SHP77 treated with DMSO at 0.1 percent for 48 hours (cell line): Measurements from ENCODE around the gene ARSI.

ENCODE experiments used
- DNase-seq: peaks from one replicate; lab custom pipeline; 2025; lab: John Stamatoyannopoulos, UW

The ARSI gene

GRCh38 chr5:150307617-150308426, 5.1 kb upstream of the ARSI start:
- DNase-seq: no peak

GRCh38 chr5:150306775-150307174, 4.1 kb upstream of the ARSI start:
- DNase-seq: no peak

GRCh38 chr5:150305557-150305956, 2.9 kb upstream of the ARSI start:
- no peak for DNase-seq

- no peak for DNase-seq
Observed at GRCh38 chr5:150305095-150305494, 2.4 kb upstream of the ARSI start.

GRCh38 chr5:150304481-150305081, 1.9 kb upstream of the ARSI start:
- no peak for DNase-seq

- DNase-seq: no peak
Observed at GRCh38 chr5:150303660-150304386, 1.1 kb upstream of the ARSI start.

GRCh38 chr5:150303070-150303615, 438 bp upstream of the ARSI start:
- DNase-seq: no peak

GRCh38 chr5:150301901-150302300, 804 bp downstream of the ARSI start:
- DNase-seq: no peak

- DNase-seq: no peak
Observed at GRCh38 chr5:150301170-150301505, 1.6 kb downstream of the ARSI start.

GRCh38 chr5:150300496-150301169, 2.1 kb downstream of the ARSI start:
- DNase-seq: no peak

GRCh38 chr5:150299571-150300327, 3.0 kb downstream of the ARSI start:
- DNase-seq: no peak

GRCh38 chr5:150298701-150299451, 3.8 kb downstream of the ARSI start:
- DNase-seq: no peak

GRCh38 chr5:150297934-150298595, 4.6 kb downstream of the ARSI start:
- DNase-seq: no peak

GRCh38 chr5:150297236-150297890, 5.3 kb downstream of the ARSI start:
- no peak for DNase-seq

- no peak for DNase-seq
Observed at GRCh38 chr5:150296496-150296895, 6.2 kb downstream of the ARSI start.

- no peak for DNase-seq
Observed at GRCh38 chr5:150295741-150296486, 6.8 kb downstream of the ARSI start.

- DNase-seq: no peak
Observed at GRCh38 chr5:150295172-150295634, 7.5 kb downstream of the ARSI start.

GRCh38 chr5:150294551-150295071, 8.1 kb downstream of the ARSI start:
- DNase-seq: no peak
